OCI-LY3 (cell line): ENCODE measurements around the gene GPR142.

Source experiments
- EZH2phosphoT487 ChIP-seq: fragments of 200-600 bp; shearing (Covaris generic); IDR thresholded peaks from 2 replicates; pipeline ENCODE4 v1.6.1; 2018; ENCODE audit warnings: antibody characterized with exemption, mixed run types, low read depth
- TF ChIP-seq, protein P1 (sequence below): fragments of 200-600, 300-600 bp; sonication (generic); IDR thresholded peaks from 2 replicates; pipeline ENCODE4 v1.5.1; 2014; ENCODE audit warnings: antibody characterized with exemption, low read length, low read depth

GRCh38 chr17:74361230-74362068, 5.9 kb upstream of the GPR142 start, which contains the start of gene BTBD17:
- TF ChIP-seq, protein P1, sequence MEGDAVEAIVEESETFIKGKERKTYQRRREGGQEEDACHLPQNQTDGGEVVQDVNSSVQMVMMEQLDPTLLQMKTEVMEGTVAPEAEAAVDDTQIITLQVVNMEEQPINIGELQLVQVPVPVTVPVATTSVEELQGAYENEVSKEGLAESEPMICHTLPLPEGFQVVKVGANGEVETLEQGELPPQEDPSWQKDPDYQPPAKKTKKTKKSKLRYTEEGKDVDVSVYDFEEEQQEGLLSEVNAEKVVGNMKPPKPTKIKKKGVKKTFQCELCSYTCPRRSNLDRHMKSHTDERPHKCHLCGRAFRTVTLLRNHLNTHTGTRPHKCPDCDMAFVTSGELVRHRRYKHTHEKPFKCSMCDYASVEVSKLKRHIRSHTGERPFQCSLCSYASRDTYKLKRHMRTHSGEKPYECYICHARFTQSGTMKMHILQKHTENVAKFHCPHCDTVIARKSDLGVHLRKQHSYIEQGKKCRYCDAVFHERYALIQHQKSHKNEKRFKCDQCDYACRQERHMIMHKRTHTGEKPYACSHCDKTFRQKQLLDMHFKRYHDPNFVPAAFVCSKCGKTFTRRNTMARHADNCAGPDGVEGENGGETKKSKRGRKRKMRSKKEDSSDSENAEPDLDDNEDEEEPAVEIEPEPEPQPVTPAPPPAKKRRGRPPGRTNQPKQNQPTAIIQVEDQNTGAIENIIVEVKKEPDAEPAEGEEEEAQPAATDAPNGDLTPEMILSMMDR: peak; percentile 30
- TF ChIP-seq EZH2phosphoT487: no peak
